Activated CD4-positive, CD25-positive, alpha-beta regulatory T cell treated with anti-CD3 and anti-CD28 coated beads, Interleukin-2, amount 50 U/mL, for 72 hours (primary cell): ENCODE results near the gene TMIE.

ENCODE experiments used
- DNase-seq: peaks from one replicate; pipeline ENCODE4 v3.0.0; 2021

TMIE gene

DNA sequence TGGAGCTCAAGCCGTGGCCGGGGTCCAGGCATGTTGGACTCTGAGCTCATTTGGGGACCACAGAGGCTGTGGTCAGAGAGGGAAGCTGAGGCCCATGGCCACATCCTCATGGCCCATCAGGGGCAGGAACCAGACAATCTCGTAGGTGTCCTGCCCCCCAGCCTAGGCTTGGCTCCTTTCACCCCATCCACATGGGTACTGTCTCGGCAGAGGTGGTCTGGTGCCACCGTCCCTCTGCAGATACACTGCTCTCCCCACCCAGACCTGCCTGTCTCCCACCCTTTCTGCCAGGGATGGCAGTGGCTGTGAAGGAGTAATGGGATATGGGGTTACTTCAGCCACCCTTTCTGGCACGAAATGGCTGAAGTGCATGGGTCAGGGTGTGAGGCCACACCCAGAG is 8.5 kb downstream of the TMIE start:
- no peak for DNase-seq

DNA sequence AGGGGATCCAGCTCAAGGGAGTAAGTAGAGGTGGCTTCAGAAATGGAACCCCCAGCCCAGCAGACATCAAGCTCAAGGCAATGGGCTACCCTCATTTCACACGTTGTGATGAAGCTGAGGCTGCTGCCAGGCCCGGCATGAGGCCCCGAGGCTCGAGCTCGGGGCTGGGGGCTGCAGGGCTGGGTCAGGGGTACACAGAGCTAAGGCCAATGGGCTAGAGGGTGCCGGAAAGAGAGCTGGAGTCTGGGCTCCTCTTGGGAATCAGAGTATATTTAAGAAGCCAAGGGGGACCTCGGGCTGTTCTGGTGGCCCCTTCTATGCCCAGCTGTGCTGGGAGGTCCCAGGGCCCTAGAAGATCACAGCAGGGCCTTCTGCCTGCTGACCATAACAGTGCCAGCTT is 9.0 kb downstream of the TMIE start:
- peak; percentile 20 for DNase-seq

DNA sequence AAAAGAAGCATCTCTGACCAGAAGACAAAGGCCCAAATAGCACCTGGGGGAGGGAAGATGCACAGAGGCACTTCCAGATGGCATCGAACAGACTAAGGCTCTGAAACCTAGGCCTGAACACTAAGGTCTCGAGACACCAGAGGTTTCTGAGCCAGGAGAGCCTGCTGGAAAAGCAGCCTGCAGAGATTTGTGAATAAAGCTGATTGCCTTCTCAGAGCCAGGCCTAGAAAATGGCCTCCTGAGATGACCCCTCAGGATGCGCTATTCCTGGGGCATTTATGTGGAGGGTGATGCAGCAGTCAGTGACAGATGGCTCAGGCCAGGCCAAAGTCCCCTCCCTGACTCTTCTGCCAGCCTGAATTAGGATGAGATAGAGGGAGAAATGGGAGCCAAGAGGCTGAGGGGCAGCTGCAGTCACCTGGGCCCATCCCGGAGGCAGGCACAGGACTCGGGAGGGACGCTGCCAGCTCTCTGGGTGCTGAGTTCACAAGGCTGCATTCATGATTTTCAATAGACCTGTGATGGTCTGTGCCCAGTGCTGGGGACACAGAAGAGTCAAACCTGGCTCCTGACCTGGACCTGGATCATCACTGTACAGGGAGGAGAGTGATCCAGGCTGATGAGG is 9.6 kb downstream of the TMIE start:
- DNase-seq = no peak

DNA sequence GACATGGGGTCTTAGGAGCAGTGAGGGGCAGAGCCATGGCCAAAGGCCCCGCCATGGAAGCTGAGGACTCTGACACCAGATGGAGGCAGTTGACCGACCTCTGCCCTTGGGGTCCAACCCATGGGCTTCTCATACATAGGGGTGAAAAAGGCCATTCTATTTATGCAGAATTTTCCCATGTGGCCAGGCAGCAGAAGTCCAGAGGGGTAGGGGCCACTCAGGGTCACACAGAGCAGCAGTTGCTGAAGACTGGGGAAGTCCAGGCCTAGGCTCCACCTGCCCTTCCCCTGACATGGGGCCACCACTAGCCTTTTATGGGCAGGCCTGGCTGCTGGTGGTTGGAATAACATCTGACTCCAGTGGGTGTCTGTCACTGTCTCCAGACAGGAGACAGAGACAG is 10.1 kb downstream of the TMIE start:
- peak; percentile 20 for DNase-seq

DNA sequence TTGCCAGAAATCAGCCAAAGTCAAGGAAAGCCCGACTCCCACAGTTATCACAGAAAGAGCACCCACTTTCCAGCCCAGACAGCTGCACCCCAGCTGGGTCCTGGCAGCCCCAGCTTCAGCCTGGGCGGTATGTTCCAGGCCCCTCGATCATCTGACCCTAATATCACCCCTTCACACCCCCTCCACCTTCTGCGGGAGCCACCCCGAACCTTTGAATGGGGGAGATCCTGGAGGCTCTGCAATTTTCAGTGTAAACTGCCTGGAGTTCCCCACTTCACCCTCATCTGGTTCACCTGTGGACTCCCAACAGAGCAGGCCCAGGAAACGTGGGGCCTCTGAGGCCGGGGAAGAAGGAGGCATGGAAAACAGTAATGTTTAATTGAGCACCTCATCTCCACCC is 10.6 kb downstream of the TMIE start:
- no peak for DNase-seq

DNA sequence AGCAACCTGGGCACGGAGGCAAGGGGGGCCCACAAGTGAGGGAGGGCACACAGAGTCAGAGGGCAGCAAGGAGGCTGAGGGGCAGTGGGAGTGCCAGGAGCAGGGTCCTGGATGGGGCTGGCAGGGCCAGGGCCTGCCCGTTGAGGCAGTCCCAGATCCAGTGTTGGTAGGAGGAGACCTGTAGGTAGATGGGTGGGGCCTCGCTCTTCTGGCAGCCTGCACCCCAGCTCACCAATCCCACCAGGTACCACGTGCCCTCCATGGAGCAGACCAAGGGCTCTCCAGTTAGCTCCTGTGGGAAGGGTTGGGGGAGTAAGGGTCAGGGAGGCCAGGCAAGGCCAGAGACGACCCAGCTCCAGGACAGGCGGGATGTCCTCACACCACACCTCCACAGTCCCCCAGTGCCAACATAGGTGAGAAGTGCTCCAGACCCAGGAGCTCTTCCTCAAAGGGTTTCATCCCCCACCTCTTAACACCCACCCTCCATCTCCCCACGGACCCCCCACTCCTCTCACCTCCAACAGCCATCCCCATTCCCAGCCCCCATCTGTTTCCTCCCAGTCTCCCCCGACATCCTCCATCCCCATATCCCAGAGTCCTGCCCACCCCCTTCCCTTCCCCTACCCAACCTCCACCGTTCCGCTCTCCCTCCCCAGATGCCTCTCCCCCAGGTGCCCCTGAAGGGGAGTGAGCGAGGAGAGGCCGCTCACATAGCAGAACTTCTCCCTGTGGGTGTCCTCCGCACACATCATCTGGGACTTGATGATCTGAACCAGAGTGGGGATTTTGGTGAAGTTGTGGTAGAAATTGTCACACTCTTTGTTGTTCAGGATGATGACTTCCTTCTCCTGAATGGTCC is 11.2 kb downstream of the TMIE start:
- DNase-seq = peak; percentile 25

DNA sequence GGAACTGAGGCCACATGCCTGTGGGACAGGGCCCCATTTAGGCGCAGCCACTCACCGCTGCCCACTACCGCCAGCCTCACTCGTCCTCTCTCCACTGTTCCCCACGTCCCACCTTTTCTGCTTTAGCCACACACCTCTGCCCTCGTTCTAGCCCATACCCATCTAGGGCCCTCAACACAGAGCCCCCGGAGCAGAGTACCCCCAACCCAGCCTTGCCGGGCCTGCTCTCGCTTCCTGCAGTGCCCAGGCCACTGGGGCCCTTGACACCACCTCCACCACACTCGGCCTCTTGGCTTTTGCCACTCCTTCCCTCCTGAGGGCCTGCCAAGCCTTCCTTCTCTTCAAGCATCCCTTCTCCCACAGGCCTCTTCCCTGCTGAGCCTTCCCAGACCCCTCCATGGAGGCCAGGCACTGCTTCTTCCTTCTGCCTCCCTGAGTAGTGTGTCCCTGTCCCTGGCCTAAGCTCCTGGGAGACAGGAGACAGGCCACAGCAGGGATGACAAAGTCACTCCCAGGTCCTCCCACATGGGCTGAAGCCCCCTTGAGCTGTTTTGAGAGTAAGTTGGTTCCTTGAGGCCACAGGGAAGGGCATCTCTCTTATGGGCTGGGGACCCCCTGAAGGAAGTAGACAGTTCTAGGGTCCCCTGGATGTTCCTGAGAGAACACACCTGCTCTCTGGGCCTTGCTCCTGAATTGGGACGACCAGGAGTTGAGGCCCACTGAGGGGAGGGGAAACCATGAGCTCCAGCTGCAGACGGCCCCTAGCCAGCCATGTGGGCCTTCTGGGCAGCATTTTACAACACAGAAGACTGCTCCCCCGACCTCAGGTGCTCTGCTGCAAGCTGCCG is 12.1 kb downstream of the TMIE start:
- peak; percentile 23 for DNase-seq

DNA sequence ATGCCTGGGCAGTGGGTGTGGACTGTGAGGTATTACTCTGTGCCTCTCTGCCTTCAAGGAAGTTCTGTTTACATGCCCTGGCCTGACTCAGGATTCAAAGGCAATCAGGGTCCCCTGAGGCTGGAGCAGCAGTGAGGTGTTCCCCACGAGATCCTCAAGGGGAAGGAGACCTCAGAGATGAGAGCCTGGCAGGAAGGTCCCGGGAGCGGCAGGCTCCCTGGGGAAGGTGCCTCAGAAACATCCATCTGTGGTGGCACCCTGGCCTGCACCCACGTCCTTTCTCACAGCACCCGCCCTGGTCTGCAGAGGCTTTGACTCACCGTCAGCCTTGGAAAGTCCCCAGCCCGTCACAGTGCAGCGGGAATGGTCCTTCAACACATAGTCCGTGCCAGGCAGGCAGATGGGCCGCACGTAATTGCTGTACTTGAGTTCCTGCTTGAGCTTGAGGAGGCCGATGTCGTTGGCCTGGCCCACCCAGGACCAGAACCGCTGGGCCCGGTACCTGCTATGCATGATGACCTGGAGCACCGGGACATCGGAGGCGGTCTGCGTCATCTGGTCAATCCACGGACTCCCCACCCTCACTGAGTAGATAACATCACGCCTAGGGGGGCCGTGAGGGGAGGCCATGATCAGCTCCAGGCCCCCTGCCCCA is 12.8 kb downstream of the TMIE start:
- DNase-seq = peak; percentile 31

DNA sequence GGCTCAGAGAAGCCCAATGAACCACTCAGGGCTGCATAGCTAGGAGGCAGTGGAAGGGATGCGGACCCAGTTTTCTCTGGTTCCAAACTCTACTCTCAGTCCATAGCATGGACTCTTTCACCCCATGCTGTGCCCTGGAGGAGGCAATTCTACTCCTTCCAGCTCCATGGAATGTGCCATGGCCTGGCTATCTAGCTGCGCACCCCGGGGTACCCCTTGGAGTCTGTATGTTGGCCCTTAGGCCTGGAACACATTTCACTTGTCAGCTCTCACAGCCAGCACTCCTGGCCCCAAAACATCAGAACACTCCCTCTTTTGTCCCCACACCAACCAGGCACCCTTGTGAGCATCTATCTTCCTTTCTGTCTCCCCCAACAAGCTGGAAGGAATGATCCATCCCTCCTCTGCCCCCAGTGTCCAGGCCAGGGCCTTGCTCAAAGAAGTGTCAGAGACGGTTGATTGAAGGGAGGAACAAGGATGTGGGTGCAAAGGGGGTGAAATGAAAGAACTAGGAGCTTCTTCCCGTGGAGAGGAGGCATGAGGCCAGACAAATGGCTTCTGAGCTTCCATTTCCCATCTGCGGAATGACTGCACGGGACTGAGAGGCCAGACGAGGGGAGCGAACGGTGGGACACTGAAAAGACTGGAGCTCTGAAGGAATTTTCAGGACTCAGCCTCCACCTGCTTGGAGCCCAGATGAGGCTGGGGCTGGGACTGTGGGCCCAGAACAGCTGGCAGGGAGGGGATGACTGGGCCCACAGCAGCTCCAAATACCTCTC is 13.7 kb downstream of the TMIE start:
- no peak for DNase-seq

DNA sequence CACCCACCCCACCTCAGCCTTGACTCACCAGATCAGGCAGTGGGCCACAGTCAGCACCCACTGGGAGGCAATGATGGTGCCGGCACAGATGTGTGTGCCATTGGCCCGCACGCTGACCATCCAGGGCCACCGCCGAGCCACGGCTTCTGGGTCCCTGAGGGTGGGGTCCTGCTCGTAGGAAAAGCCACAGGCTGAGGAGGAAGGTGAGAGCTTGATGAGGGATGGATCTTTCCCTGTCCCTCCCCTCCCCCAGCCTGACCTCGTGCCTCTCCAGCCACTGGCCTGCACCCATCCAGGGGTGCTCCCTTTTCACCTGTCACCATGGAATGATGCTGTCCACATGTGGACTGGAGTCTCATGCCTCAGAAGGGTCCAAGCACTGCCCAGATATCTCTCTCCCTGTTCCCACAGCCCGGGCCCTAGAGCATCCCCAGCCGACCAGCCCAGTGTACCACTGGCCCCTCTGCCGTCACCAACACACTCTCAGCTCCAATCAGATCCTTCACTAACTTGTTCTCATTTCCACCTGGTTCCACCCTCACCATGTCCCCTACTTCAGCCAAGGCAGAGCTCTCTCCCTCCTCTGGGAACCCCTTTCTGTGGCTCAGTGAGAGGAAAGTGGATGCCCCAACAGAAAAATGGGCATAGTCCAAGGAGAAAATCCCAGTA is 14.4 kb downstream of the TMIE start:
- no peak for DNase-seq

DNA sequence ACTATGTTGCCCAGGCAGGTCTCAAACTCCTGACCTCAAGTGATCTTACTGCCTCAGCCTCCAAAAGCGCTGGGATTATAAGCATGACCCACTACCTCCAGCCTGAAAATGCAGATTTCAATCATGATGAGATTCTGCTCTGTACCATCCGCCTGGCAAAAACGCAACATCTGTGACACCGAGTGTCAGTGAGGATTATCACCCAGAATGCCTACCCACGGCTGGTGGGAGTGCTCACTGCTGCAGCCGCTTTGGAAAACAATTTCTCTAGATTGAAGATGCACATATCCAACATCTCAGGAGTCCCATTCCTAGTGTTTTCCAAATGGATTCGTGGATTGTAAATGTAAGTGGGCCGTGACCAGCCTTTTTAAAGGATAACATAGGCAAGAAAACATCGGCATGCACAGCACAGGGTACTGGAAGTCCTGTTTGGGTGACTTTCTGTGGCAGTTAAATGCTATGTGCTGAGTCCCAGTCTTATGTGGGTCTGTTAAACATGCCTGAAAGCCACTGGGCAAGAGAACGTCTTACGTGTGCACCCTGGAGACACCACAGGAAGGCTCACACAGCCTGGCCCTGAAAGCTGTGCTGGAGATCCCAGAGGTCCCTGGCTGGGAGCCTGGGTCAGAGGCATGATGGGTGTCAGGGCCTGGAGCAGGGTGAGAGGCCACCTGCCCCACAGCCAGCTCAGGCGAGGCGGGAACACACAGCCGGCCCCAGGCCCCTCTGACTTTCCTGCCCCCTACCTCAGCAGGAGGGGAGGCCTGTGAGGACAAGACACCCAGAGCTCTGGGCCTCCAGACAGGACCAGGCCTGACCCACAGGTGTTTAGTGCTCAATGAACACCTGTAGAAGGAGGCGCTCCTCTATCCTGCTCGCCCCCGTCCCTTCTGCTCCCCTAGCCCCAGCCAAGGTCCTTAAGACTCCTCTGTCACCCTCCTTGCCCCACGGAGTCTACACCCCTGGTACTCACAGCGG is 15.6 kb downstream of the TMIE start:
- DNase-seq = no peak

DNA sequence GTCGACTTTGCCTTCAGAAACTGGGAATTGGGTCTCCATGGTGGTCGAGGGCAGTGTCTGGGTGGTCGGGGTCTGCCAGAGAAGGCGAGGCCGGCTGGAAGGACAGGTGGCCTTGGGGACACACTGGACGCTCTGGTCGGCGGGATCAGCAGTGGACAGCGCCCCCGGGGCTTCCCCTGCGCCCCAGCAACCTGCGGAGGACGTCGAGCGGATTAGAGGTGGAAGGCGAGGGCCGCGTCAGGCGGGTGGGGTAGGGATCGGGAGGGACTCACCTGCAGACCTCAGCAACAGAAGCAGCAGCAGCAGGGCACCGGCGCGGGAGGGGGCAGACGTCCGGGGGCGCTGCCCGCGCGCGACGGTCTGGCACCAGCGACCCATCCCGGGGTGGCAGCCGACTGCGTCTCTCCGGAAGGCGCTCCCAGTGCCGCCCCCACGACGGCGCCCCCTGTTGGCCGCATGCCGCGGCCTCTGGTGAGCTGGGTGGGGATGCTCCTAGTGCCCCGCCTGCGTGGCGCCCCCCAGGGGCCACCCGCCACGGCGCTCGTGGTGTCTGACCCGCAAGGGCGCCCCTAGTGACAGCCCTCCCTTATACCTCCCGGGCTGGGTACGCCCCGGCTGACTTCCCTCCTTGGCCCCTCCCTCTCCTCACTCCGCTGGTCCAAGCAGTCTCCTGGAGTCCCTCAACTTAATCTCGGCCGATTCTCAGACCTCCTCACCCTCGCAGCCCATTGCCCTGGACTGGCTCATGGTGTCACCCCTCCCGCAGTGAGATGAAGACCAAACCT is 16.4 kb downstream of the TMIE start, which contains the start of gene PRSS50:
Gene PRSS50 (minus strand): TSS at position 423 of the 785 bp plus-strand sequence. CDS start 45 bp downstream, at position 378.
- peak; percentile 33 for DNase-seq

DNA sequence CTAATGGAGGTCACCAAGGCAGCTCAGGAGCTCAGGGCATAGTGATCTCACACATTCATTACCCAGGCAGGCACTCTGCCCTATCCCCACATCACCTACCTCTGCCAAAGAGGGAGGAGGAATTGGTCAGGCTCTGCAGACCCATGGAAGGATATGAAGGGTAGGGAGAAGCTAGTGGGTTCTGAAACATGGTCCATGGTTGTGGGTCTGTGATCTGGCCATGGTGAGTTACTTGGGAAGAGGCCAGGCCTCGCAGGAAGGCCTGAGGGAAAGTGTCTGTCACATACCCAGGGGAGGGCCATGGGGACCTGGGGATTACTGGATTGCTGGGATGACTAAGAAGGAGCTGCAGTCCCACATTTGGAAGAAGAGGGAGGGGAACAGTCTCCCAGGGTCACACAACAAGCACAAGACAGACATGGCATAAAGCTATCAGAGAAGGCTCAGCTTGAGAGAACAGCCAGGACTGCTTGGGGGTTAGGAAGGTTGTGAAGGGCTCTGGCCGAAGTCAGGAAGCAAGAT is 17.9 kb downstream of the TMIE start:
- no peak for DNase-seq

DNA sequence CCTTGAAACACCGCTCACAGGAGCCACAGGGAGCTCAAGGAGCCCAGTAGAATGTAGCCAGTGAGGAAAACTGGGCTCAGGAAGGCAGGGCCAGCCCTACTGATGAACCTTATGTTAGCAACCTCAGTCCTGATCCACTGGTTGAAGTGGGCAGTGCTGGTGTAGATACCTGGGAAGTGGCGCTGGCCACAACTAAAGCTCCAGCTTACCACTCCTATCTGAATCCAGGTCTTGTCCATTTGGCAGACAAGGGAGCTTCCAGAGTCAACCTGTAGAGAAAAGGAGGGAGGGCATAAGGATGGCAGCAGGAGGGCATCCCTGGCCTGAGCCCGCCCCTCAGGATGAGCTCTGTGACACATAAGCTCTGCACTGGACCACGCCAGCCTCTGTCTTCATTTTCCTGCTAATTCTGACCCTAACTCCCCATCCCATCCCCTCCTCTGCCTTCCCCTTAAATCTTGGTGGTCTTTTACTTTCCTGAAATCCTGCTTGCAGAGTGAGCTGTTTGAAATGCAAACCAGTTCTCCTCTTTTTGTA is 18.6 kb downstream of the TMIE start:
- no peak for DNase-seq

DNA sequence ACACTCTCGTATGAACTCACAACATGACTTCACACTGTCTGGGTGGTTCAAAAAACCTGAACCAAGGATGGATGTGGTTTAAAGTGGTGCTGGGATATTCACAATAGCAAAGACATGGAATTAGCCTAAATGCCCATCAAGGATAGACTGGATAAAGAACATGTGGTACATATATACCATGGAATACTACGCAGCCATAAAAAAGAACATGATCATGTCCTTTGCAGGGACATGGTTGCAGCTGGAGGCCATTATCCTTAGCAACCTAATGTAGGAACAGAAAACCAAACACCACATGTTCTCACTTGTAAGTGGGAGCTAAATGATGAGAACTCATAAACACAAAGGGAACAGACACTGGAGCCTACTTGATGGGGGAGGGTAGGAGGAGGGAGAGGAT is 19.8 kb downstream of the TMIE start:
- no peak for DNase-seq

DNA sequence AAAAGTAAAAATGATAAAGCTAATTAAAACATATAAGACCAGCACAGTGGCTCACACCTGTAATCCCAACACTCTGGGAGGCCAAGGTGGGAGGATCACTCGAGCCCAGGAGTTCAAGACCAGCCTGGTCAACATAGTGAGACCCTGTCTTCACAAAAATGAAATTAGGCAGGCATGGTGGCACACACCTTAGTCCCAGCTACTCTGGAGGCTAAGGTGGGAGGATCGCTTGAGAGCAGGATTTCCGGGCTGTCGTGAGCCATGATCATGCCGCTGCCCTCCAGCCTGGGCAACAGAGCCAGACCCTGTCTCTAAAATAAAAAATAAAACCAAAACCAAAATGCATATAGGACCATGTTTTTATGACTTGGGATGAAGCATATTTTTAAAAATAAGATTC is 21.3 kb downstream of the TMIE start:
- DNase-seq = no peak

DNA sequence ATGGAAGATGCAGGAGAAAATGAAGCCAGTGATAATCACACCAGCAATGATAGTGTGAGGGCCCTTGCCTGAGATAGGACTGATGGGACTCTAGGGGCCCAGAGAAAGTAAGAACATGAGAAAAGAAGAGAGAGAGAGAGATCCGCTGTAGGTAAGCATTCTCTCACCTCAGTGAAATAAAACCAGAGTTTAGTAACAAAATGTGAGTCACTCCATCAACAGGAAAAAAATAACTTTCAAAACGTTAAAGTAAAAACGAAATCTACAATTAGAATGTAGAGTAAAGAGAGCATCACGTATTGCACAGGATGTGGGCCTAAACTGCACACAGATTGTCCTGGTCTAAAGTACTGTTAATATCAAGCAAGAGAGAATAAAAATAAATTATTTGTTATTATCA is 23.2 kb downstream of the TMIE start:
- no peak for DNase-seq

DNA sequence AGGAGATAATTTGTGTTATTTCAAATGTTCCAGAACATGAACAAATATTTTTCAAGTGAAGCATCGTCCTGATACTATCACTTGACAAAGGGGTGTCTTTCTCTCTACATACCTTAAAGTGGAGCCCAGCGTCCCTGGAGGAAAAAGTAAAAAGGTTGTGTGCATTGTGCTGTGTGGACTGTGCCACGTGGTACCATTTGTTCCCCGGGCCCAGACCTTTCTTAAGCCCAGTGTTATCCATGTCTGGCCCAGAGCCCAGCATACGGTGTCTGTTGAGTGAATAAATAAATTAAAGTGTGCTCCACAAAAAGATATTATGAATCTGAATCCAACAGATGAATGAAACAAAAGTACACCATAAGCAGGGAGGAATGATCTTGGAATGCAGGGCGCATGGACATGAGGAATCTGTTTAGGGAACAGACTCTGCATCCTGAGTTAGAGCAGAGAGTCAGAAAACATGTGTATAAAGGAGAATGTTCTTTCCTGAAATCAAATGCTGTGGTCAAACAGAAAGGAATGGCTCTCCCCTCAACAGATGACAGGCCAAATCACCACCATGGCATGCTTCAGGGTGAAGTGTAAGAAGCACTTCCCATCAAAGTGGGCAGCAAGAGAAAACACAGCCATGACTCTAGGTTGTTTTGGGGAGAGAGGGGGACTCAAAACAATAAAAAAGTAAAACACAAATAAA is 24.6 kb downstream of the TMIE start:
- DNase-seq = no peak
